ENCODE results near the gene ANKRD11. TPM values are rescaled to one million over a fixed set of nuclear protein-coding genes. Genes with fewer than 3 reads are reported as not detected.

The ANKRD11 gene
- total and polyA plus RNA-seq, 5 experiments from 2014 or later = 8.9 to 328 (median 61.1) TPM

GRCh38 chr16:89374393-89374960 is 115.9 kb downstream of the ANKRD11 start:
- no peak for DNase-seq
- Mint-ChIP-seq H3K4me3 (peak overlapping the region in 5 of 10 donors; percentile 14 to 56 (median 36)), H3K36me3 (peaks cover 0 to 19% (median 4%) of the 10 kb centered on the region in 3 donors), H3K27ac (peak overlapping the region in 4 of 10 donors; percentile 58 to 75 (median 63)), H3K4me1 (peaks cover 40 to 93% (median 89%) of the 10 kb centered on the region in 4 donors), H3K27me3 (no peaks in the 10 kb centered on the region), H3K9me3 (peaks cover 0 to 5% (median 0%) of the 10 kb centered on the region in 9 donors)
- POLR2A ChIA-PET = interaction anchor here (0.6 to 1.9 kb wide), 5 partner anchors 12 to 36 kb away, joined by 3 to 6 read pairs (median 4); no protein-coding TSS in a partner anchor
- no peak for ATAC-seq

GRCh38 chr16:89373355-89374110 is 116.8 kb downstream of the ANKRD11 start:
- H3K27me3 Mint-ChIP-seq = no peaks in the 10 kb centered on the region
- H3K4me3 Mint-ChIP-seq = peak overlapping the region in 3 of 10 donors; percentile 9 to 44 (median 22)
- H3K27ac Mint-ChIP-seq = peak overlapping the region in 5 of 10 donors; percentile 7 to 75 (median 53)
- no peak for DNase-seq
- peaks cover 0 to 5% (median 0%) of the 10 kb centered on the region in 9 donors for H3K9me3 Mint-ChIP-seq
- ATAC-seq = no peak
- H3K4me1 Mint-ChIP-seq = peaks cover 45 to 95% (median 90%) of the 10 kb centered on the region in 4 donors
- POLR2A ChIA-PET = interaction anchor here (0.5 to 1.9 kb wide), 5 partner anchors 13 to 84 kb away, joined by 3 to 6 read pairs (median 4); no protein-coding TSS in a partner anchor
- H3K36me3 Mint-ChIP-seq = peaks cover 0 to 19% (median 4%) of the 10 kb centered on the region in 3 donors

- ATAC-seq (no peak), DNase-seq (no peak)
- H3K36me3 Mint-ChIP-seq = peaks cover 0 to 19% (median 4%) of the 10 kb centered on the region in 3 donors
- POLR2A ChIA-PET = interaction anchor here (1.0 kb wide), 1 partner anchor 11 kb away, joined by 3 read pairs; no protein-coding TSS in a partner anchor
- H3K27ac Mint-ChIP-seq = peak overlapping the region in 3 of 10 donors; percentile 11 to 29 (median 14)
- no peaks in the 10 kb centered on the region for H3K27me3 Mint-ChIP-seq
- H3K4me3 Mint-ChIP-seq = peak overlapping the region in 3 of 10 donors; percentile 3 to 29 (median 25)
- peaks cover 43 to 94% (median 88%) of the 10 kb centered on the region in 4 donors for H3K4me1 Mint-ChIP-seq
- H3K9me3 Mint-ChIP-seq = peaks cover 0 to 5% (median 0%) of the 10 kb centered on the region in 9 donors
These were observed 118.3 kb downstream of the ANKRD11 start for GRCh38 chr16:89371968-89372634.

- no peak for ATAC-seq
- peaks cover 42 to 94% (median 88%) of the 10 kb centered on the region in 4 donors for H3K4me1 Mint-ChIP-seq
- POLR2A ChIA-PET = interaction anchor here (1.0 kb wide), 1 partner anchor 11 kb away, joined by 3 read pairs; no protein-coding TSS in a partner anchor
- peak overlapping the region in 5 of 10 donors; percentile 14 to 82 (median 27) for H3K27ac Mint-ChIP-seq
- peak overlapping the region in 3 of 10 donors; percentile 3 to 49 (median 27) for H3K4me3 Mint-ChIP-seq
- peaks cover 0 to 2% (median 0%) of the 10 kb centered on the region in 9 donors for H3K9me3 Mint-ChIP-seq
- H3K36me3 Mint-ChIP-seq = peaks cover 0 to 19% (median 4%) of the 10 kb centered on the region in 3 donors
- DNase-seq = no peak
- no peaks in the 10 kb centered on the region for H3K27me3 Mint-ChIP-seq
These were observed 119.0 kb downstream of the ANKRD11 start for GRCh38 chr16:89371386-89371785.

- H3K9me3 Mint-ChIP-seq = no peaks in the 10 kb centered on the region
- H3K27ac Mint-ChIP-seq = peak overlapping the region in 6 of 10 donors; percentile 21 to 84 (median 68)
- no peak for ATAC-seq
- peaks cover 0 to 22% (median 0%) of the 10 kb centered on the region in 3 donors for H3K36me3 Mint-ChIP-seq
- H3K4me3 Mint-ChIP-seq = peak overlapping the region in 4 of 10 donors; percentile 3 to 45 (median 17)
- peaks cover 42 to 94% (median 89%) of the 10 kb centered on the region in 4 donors for H3K4me1 Mint-ChIP-seq
- H3K27me3 Mint-ChIP-seq = no peaks in the 10 kb centered on the region
- no peak for DNase-seq
- POLR2A ChIA-PET = interaction anchor here (1.0 kb wide), 2 partner anchors 9 to 10 kb away, joined by 3 to 4 read pairs; no protein-coding TSS in a partner anchor
These were observed 119.8 kb downstream of the ANKRD11 start for GRCh38 chr16:89370601-89371000.

GRCh38 chr16:89370081-89370511 is 120.3 kb downstream of the ANKRD11 start:
- Mint-ChIP-seq H3K4me3 (peak overlapping the region in 5 of 10 donors; percentile 6 to 45 (median 7)), H3K36me3 (peaks cover 0 to 22% (median 0%) of the 10 kb centered on the region in 3 donors), H3K27me3 (no peaks in the 10 kb centered on the region), H3K4me1 (peaks cover 42 to 95% (median 92%) of the 10 kb centered on the region in 4 donors), H3K27ac (peak overlapping the region in 5 of 10 donors; percentile 17 to 82 (median 67)), H3K9me3 (no peaks in the 10 kb centered on the region)
- no peak for ATAC-seq
- DNase-seq = no peak
- POLR2A ChIA-PET = interaction anchor here (1.0 kb wide), 2 partner anchors 9 kb away, joined by 3 to 4 read pairs; no protein-coding TSS in a partner anchor

GRCh38 chr16:89369266-89369895 is 121.0 kb downstream of the ANKRD11 start:
- H3K9me3 Mint-ChIP-seq = no peaks in the 10 kb centered on the region
- H3K36me3 Mint-ChIP-seq = peaks cover 0 to 22% (median 0%) of the 10 kb centered on the region in 3 donors
- no peak for ATAC-seq
- peak overlapping the region in 4 of 10 donors; percentile 7 to 44 (median 22) for H3K4me3 Mint-ChIP-seq
- H3K27ac Mint-ChIP-seq = peak overlapping the region in 7 of 10 donors; percentile 15 to 85 (median 63)
- no peaks in the 10 kb centered on the region for H3K27me3 Mint-ChIP-seq
- H3K4me1 Mint-ChIP-seq = peaks cover 46 to 95% (median 93%) of the 10 kb centered on the region in 4 donors
- DNase-seq = no peak
- POLR2A ChIA-PET = no interaction called here

GRCh38 chr16:89368604-89369249 is 121.6 kb downstream of the ANKRD11 start:
- Mint-ChIP-seq H3K4me1 (peaks cover 49 to 97% (median 93%) of the 10 kb centered on the region in 4 donors), H3K36me3 (peaks cover 0 to 22% (median 0%) of the 10 kb centered on the region in 3 donors), H3K4me3 (peak overlapping the region in 4 of 10 donors; percentile 14 to 31 (median 21)), H3K27me3 (no peaks in the 10 kb centered on the region), H3K9me3 (no peaks in the 10 kb centered on the region), H3K27ac (peak overlapping the region in 7 of 10 donors; percentile 17 to 85 (median 62))
- DNase-seq = no peak
- ATAC-seq = no peak
- POLR2A ChIA-PET = interaction anchor here (0.7 to 1.3 kb wide), 3 partner anchors 11 to 129 kb away, joined by 3 to 4 read pairs (median 3); no protein-coding TSS in a partner anchor

GRCh38 chr16:89367538-89367915 is 122.8 kb downstream of the ANKRD11 start:
- Mint-ChIP-seq H3K27me3 (no peaks in the 10 kb centered on the region), H3K9me3 (no peaks in the 10 kb centered on the region), H3K4me1 (peaks cover 43 to 94% (median 92%) of the 10 kb centered on the region in 4 donors), H3K36me3 (peaks cover 0 to 14% (median 0%) of the 10 kb centered on the region in 3 donors), H3K27ac (peak overlapping the region in 4 of 10 donors; percentile 15 to 60 (median 43)), H3K4me3 (no peak overlapping the region)
- ATAC-seq (no peak), DNase-seq (no peak)
- POLR2A ChIA-PET = interaction anchor here (1.3 kb wide), 1 partner anchor 12 kb away, joined by 3 read pairs; no protein-coding TSS in a partner anchor

- POLR2A ChIA-PET = interaction anchor here (0.9 kb wide), 1 partner anchor 53 kb away, joined by 3 read pairs; no protein-coding TSS in a partner anchor
- DNase-seq = no peak
- H3K4me1 Mint-ChIP-seq = peaks cover 47 to 98% (median 95%) of the 10 kb centered on the region in 4 donors
- H3K4me3 Mint-ChIP-seq = peak overlapping the region in 1 of 10 donors; percentile 11
- ATAC-seq = no peak
- H3K36me3 Mint-ChIP-seq = peaks cover 0 to 11% (median 0%) of the 10 kb centered on the region in 3 donors
- H3K27me3 Mint-ChIP-seq = no peaks in the 10 kb centered on the region
- H3K27ac Mint-ChIP-seq = peak overlapping the region in 6 of 10 donors; percentile 15 to 78 (median 61)
- no peaks in the 10 kb centered on the region for H3K9me3 Mint-ChIP-seq
These were observed 123.5 kb downstream of the ANKRD11 start for GRCh38 chr16:89366561-89367537.

Data from naive thymus-derived CD8-positive, alpha-beta T cell (primary cell).